Fibroblast of lung (primary cell): ENCODE results near the gene ZGRF1.

Experiments used
- EZH2 ChIP-seq: IDR thresholded peaks from 2 replicates; pipeline ENCODE4 v1.5.1; 2012; ENCODE audit warnings: low read length, control low read depth, mild to moderate bottlenecking; ENCODE audit errors: missing control alignments
- TF ChIP-seq, protein P1 (sequence below), 2 donors: IDR thresholded peaks in 1 of 2; conservative IDR thresholded peaks in 1 of 2; 1 replicate in 1 of 2; 2 replicates in 1 of 2; pipeline ENCODE4 v1.5.1; 2011 to 2012; ENCODE audit warnings: low read length in 2 of 2, control low read depth in 1 of 2, inconsistent platforms in 1 of 2, low read depth in 1 of 2, mild to moderate bottlenecking in 1 of 2

DNA sequence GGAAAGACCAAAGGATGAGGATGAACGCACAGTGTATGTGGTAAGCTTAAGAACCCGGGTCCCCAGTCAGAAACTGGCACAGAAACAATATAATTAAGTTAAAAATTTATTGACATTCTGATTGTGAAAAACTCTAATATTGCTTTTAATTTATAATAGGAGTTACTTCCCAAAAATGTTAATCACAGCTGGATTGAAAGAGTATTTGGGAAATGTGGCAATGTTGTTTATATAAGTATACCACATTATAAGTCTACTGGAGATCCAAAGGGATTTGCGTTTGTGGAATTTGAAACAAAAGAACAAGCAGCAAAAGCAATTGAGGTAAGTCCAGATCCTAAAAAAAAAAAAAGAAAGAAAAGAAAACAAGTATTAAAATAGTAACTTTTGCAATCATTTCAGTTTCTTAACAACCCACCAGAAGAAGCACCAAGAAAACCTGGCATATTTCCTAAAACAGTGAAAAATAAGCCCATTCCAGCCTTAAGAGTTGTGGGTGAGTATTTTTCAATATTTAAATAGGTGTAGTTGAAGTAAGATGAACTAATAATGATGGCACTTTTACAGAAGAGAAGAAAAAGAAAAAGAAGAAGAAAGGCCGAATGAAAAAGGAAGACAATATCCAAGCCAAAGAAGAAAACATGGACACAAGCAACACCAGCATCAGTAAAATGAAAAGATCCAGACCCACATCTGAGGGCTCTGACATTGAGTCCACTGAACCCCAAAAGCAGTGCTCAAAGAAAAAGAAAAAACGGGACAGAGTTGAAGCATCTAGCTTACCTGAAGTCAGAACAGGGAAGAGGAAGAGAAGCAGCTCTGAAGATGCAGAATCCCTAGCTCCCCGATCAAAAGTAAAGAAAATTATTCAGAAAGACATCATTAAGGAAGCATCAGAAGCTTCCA, 10.2 kb upstream of the ZGRF1 start:
- TF ChIP-seq, protein P1, sequence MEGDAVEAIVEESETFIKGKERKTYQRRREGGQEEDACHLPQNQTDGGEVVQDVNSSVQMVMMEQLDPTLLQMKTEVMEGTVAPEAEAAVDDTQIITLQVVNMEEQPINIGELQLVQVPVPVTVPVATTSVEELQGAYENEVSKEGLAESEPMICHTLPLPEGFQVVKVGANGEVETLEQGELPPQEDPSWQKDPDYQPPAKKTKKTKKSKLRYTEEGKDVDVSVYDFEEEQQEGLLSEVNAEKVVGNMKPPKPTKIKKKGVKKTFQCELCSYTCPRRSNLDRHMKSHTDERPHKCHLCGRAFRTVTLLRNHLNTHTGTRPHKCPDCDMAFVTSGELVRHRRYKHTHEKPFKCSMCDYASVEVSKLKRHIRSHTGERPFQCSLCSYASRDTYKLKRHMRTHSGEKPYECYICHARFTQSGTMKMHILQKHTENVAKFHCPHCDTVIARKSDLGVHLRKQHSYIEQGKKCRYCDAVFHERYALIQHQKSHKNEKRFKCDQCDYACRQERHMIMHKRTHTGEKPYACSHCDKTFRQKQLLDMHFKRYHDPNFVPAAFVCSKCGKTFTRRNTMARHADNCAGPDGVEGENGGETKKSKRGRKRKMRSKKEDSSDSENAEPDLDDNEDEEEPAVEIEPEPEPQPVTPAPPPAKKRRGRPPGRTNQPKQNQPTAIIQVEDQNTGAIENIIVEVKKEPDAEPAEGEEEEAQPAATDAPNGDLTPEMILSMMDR (conservative IDR thresholded peaks at IDR 0.05 in 1 of 2, IDR thresholded peaks at IDR 0.05 in 1 of 2; ENCODE audit: low read depth in 1 of 2, low read length in 2 of 2) = no peak
- TF ChIP-seq EZH2 = no peak
